Smooth muscle cell (in vitro differentiated cells): ENCODE measurements around the gene GTF2A1. TPM values are rescaled to one million over a fixed set of nuclear protein-coding genes. Genes with fewer than 3 reads are reported as not detected.

Source experiments
- DNase-seq: peaks from one replicate; lab custom pipeline; 2025; ENCODE audit not compliant: unreplicated experiment; lab: John Stamatoyannopoulos, UW
- H2AFZ ChIP-seq: fragments of 200-600 bp; sonication (generic); 2 replicates; pipeline ENCODE4 v1.6.0; 2016; ENCODE audit warnings: antibody characterized with exemption, low read depth, mild to moderate bottlenecking
- H3F3A ChIP-seq: fragments of 200-600 bp; sonication (generic); 2 replicates; pipeline ENCODE4 v1.6.0; 2017; ENCODE audit warnings: antibody characterized with exemption, low read depth
- H3K27ac ChIP-seq: fragments of 200-600 bp; sonication (generic); 2 replicates; pipeline ENCODE4 v1.5.1; 2016; ENCODE audit warnings: low read depth, mild to moderate bottlenecking
- H3K27me3 ChIP-seq: fragments of 200-600 bp; sonication (generic); 2 replicates; pipeline ENCODE4 v1.6.1; 2016; ENCODE audit warnings: low read depth, mild to moderate bottlenecking
- H3K36me3 ChIP-seq: fragments of 200-600 bp; sonication (generic); 2 replicates; pipeline ENCODE4 v1.5.1; 2016; ENCODE audit warnings: low read depth
- H3K4me1 ChIP-seq: fragments of 200-600 bp; sonication (generic); 2 replicates; pipeline ENCODE4 v1.5.1; 2016; ENCODE audit warnings: low read depth
- H3K4me2 ChIP-seq: fragments of 200-600 bp; sonication (generic); 2 replicates; pipeline ENCODE4 v1.6.0; 2016; ENCODE audit warnings: mild to moderate bottlenecking
- H3K4me3 ChIP-seq: fragments of 200-600 bp; sonication (generic); 2 replicates; pipeline ENCODE4 v1.5.1; 2016; ENCODE audit warnings: mild to moderate bottlenecking
- H3K79me2 ChIP-seq: fragments of 200-600 bp; sonication (generic); 2 replicates; pipeline ENCODE4 v1.6.0; 2016; ENCODE audit warnings: low read depth, mild to moderate bottlenecking
- H3K9ac ChIP-seq: fragments of 200-600 bp; sonication (generic); 2 replicates; pipeline ENCODE4 v1.6.0; 2016; ENCODE audit warnings: low read depth
- H3K9me3 ChIP-seq: fragments of 200-600 bp; sonication (generic); replicated peaks from 2 replicates; pipeline ENCODE4 v1.5.1; 2016; ENCODE audit warnings: low read depth
- H4K20me1 ChIP-seq: fragments of 200-600 bp; sonication (generic); 2 replicates; pipeline ENCODE4 v1.6.0; 2016; ENCODE audit warnings: low read depth
- CTCF ChIP-seq: fragments of 200-600 bp; sonication (generic); IDR thresholded peaks from 2 replicates; pipeline ENCODE4 v1.5.1; 2017; ENCODE audit warnings: borderline replicate concordance, mild to moderate bottlenecking, antibody characterized with exemption; ENCODE audit not compliant: insufficient read depth, poor library complexity, severe bottlenecking
- WGBS: methylation state at CpG from one replicate; pipeline ENCODE4 v1.1.7; 2016; ENCODE audit warnings: low lambda C conversion rate; 5-methylcytosine and 5-hydroxymethylcytosine counted together
- polyA plus RNA-seq: library from polyadenylated mRNA; unstranded; fragments of >200 nt; fragmentation: Nextera tagmentation; extraction: Ambion mirVana; gene quantifications from 2 replicates; pipeline ENCODE4 v1.2.1, GENCODE V29; 2016
- total RNA-seq: library from RNA; depleted of rRNA; stranded (reverse); fragments of >200 nt; gene quantifications from 2 replicates; pipeline ENCODE4 v1.2.3, GENCODE V29; 2014

GTF2A1 gene
- total and polyA plus RNA-seq, 2 experiments from 2014 or later = 4.7 to 39.4 TPM

- Histone ChIP-seq H3K9ac (no peak overlapping the region), H3K36me3 (peaks cover 38% of the 10 kb centered on the region), H3K4me2 (no peak overlapping the region), H3K27me3 (no peaks in the 10 kb centered on the region), H3K27ac (no peak overlapping the region), H3K4me1 (no peaks in the 10 kb centered on the region), H3F3A (no peaks in the 10 kb centered on the region), H2AFZ (no peak overlapping the region), H3K9me3 (no peaks in the 10 kb centered on the region), H3K79me2 (peaks cover 14% of the 10 kb centered on the region), H3K4me3 (no peak overlapping the region), H4K20me1 (peaks cover 41% of the 10 kb centered on the region)
- no peak for DNase-seq
- WGBS = 95% methylated on average over 3 of the region's 3 CpGs
- no peak for TF ChIP-seq CTCF
These were observed 21.7 kb downstream of the GTF2A1 start for GRCh38 chr14:81199084-81199483.

DNA sequence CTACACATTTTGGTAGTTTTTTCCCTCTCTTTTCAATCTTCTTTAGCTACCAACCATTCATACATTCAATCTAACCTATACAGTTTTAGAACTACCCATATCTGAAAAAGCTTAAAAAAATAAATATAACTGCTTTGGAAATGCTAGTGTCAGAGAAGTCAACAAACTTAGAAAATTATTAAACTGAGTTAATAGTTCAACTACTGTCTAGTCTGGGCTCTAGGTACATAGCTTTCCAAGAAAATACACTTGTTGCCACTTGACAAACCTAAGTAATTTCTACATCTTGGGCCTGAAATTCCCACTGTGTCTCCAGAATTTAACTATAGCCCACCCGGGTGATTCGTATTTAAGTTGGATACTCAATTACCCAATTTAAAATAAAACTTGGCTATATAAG, 22.1 kb downstream of the GTF2A1 start:
- H3K27me3 ChIP-seq = no peaks in the 10 kb centered on the region
- TF ChIP-seq CTCF = no peak
- H3K4me2 ChIP-seq = no peak overlapping the region
- H3K9me3 ChIP-seq = no peaks in the 10 kb centered on the region
- H3K79me2 ChIP-seq = peaks cover 14% of the 10 kb centered on the region
- no peaks in the 10 kb centered on the region for H3K4me1 ChIP-seq
- no peak for DNase-seq
- H3K36me3 ChIP-seq = peaks cover 38% of the 10 kb centered on the region
- H3K27ac ChIP-seq = no peak overlapping the region
- WGBS = 96% methylated on average over 2 of the region's 2 CpGs
- H3K4me3 ChIP-seq = no peak overlapping the region
- no peaks in the 10 kb centered on the region for H3F3A ChIP-seq
- no peak overlapping the region for H3K9ac ChIP-seq
- peaks cover 40% of the 10 kb centered on the region for H4K20me1 ChIP-seq
- H2AFZ ChIP-seq = no peak overlapping the region

DNA sequence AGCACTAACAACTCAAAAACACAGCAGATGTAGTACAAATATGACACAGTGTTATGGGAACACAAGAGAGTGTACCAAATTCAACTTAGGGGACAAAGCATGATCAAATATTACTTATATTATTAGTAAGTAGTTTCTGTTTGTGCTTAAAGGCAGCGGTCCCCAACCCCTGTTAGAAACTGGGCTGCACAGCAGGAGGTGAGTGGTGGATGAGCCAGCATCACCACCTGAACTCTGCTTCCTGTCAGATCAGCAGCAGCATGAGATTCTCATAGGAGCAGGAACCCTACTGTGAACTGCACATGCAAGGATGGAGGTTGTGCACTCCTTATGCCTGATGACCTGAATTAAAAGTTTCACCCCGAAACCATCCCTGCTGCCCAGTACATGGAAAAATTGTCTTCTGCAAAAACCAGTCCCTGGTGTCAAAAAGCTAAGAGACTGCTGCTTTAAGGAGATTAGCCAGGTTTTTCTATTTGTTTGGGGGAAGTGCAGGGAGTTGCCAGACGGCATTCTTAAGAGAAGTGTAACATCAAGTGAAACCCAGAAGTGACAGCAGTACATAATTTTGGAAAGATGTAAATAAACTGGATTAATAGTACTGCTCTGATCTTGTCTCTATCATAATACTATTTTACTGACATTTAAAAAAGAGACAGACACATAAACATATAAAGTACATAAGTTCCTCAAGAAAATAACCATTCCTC, 26.7 kb downstream of the GTF2A1 start:
- Histone ChIP-seq H3K27me3 (no peaks in the 10 kb centered on the region), H3K9ac (no peak overlapping the region), H2AFZ (no peak overlapping the region), H3K9me3 (no peaks in the 10 kb centered on the region), H3K4me1 (no peaks in the 10 kb centered on the region), H3K36me3 (peaks cover 39% of the 10 kb centered on the region), H3F3A (no peaks in the 10 kb centered on the region), H3K4me3 (no peak overlapping the region), H3K4me2 (no peak overlapping the region), H3K79me2 (peaks cover 25% of the 10 kb centered on the region), H3K27ac (peak overlapping the region; percentile 44), H4K20me1 (peaks cover 44% of the 10 kb centered on the region)
- WGBS = 88% methylated on average over 3 of the region's 3 CpGs
- no peak for DNase-seq
- no peak for TF ChIP-seq CTCF

GRCh38 chr14:81192594-81192993, 28.2 kb downstream of the GTF2A1 start:
- 96% methylated on average over 2 of the region's 2 CpGs for WGBS
- peaks cover 45% of the 10 kb centered on the region for H3K36me3 ChIP-seq

More at GRCh38 chr14:81192594-81192993, 28.2 kb downstream of the GTF2A1 start:
- no peak for DNase-seq
- Histone ChIP-seq H3K4me2 (no peak overlapping the region), H3F3A (no peaks in the 10 kb centered on the region), H3K27me3 (no peaks in the 10 kb centered on the region), H3K4me3 (no peak overlapping the region), H3K4me1 (no peaks in the 10 kb centered on the region), H3K9ac (no peak overlapping the region), H3K27ac (no peak overlapping the region), H3K9me3 (no peaks in the 10 kb centered on the region), H2AFZ (no peak overlapping the region), H4K20me1 (peaks cover 53% of the 10 kb centered on the region), H3K79me2 (peaks cover 37% of the 10 kb centered on the region)
- TF ChIP-seq CTCF = no peak
